Upper lobe of left lung (tissue), 6 donors: ENCODE data around the gene APCDD1. TPM values are rescaled to one million over a fixed set of nuclear protein-coding genes. Genes with fewer than 3 reads are reported as not detected.

Experiments used
- ATAC-seq, 2 donors: fragments of 200-7000 bp; cut with Tn5 transposase; one replicate each; pipeline ENCODE4 v1.9.1; 2022; ENCODE audit warnings: mild to moderate bottlenecking in 2 of 2, moderate library complexity in 2 of 2; ENCODE audit not compliant: low FRiP score in 2 of 2
- DNase-seq, 2 donors: peaks; one replicate each; pipeline ENCODE4 v3.0.0-alpha.2; 2019 to 2020
- H3K27ac ChIP-seq, 4 donors: fragments of 200-600 bp; sonication (generic); one replicate each; pipeline ENCODE4 v1.5.1; 2016 to 2019
- H3K27me3 ChIP-seq, 4 donors: fragments of 200-600 bp; sonication (generic); one replicate each; pipeline ENCODE4 v1.5.1; 2017 to 2019
- H3K36me3 ChIP-seq, 4 donors: fragments of 200-600 bp; sonication (generic); one replicate each; pipeline ENCODE4 v1.5.1; 2016 to 2019
- H3K4me1 ChIP-seq, 4 donors: fragments of 200-600 bp; sonication (generic); one replicate each; pipeline ENCODE4 v1.5.1; 2018 to 2019
- H3K4me3 ChIP-seq, 4 donors: fragments of 200-600 bp; sonication (generic); one replicate each; pipeline ENCODE4 v1.5.1; 2017 to 2019; ENCODE audit warnings: mild to moderate bottlenecking in 2 of 4, moderate library complexity in 1 of 4
- H3K9me3 ChIP-seq, 4 donors: fragments of 200-600 bp; sonication (generic); one replicate each; pipeline ENCODE4 v1.5.1; 2018 to 2019
- CTCF ChIP-seq, 6 experiments: fragments of 450-650 bp in 4 of 6; fragments of 200-600 bp in 2 of 6; sonication (generic) in 2 of 6; IDR thresholded peaks; one replicate each; pipeline ENCODE4 v1.5.1; 2016 to 2019; ENCODE audit warnings: antibody characterized with exemption in 6 of 6
- EP300 ChIP-seq, 4 donors: sonication (generic); formaldehyde crosslinking; IDR thresholded peaks; one replicate each; pipeline ENCODE4 v1.5.1; 2017; ENCODE audit warnings: antibody characterized with exemption in 4 of 4, control low read depth in 2 of 4
- POLR2A ChIP-seq, 4 donors: fragments of 450-650 bp; IDR thresholded peaks; one replicate each; pipeline ENCODE4 v1.5.1; 2016 to 2017; ENCODE audit warnings: antibody characterized with exemption in 4 of 4, mild to moderate bottlenecking in 2 of 4
- POLR2AphosphoS5 ChIP-seq, 2 donors: sonication (generic); formaldehyde crosslinking; IDR thresholded peaks; one replicate each; pipeline ENCODE4 v1.5.1; 2017; ENCODE audit warnings: antibody characterized with exemption in 2 of 2
- WGBS, 2 donors: methylation state at CpG; one replicate each; pipeline ENCODE4 v1.1.5; 2017 to 2018; 5-methylcytosine and 5-hydroxymethylcytosine counted together
- total RNA-seq, 6 donors: library from RNA; depleted of rRNA in 4 of 6; stranded (reverse); fragments of >200 nt in 4 of 6; gene quantifications; one replicate each; pipeline versions ENCODE4 v1.1.0 to v1.2.1, GENCODE V29; 2016 to 2021
- donor health status: DM: no; HTN: no; CAD: no; lungs with moderate emphysema.
- donor health status: DM: no; HTN: yes; CAD: no; lungs with severe emphysema.

Gene APCDD1
- total RNA-seq, 6 donors from 2014 or later = 8.4 to 40.4 (median 24.1) TPM

GRCh38 chr18:10424585-10425307 is 29.7 kb upstream of the APCDD1 start:
- no peak for DNase-seq
- Histone ChIP-seq H3K36me3 (no peaks in the 10 kb centered on the region), H3K4me1 (peaks cover 0 to 4% (median 3%) of the 10 kb centered on the region in 4 donors), H3K9me3 (no peaks in the 10 kb centered on the region), H3K27ac (peak overlapping the region in 1 of 4 donors; percentile 1), H3K27me3 (no peaks in the 10 kb centered on the region), H3K4me3 (no peak overlapping the region)
- 63 to 70% methylated on average over 7 of the region's 7 CpGs for WGBS, 2 donors
- ATAC-seq = peak in 1 of 2 donors; percentile 75
- TF ChIP-seq CTCF (IDR thresholded peaks at IDR 0.05) (no peak), EP300 (IDR thresholded peaks at IDR 0.05) (no peak), POLR2A (IDR thresholded peaks at IDR 0.05) (no peak), POLR2AphosphoS5 (IDR thresholded peaks at IDR 0.05) (no peak)

- peak in 1 of 2 donors; percentile 74 for ATAC-seq
Measured at GRCh38 chr18:10430677-10431076, 23.8 kb upstream of the APCDD1 start.

GRCh38 chr18:10431680-10432079 is 22.8 kb upstream of the APCDD1 start:
- H3K27ac ChIP-seq = no peak overlapping the region
- WGBS, 2 donors = 70 to 74% methylated on average over 2 of the region's 2 CpGs
- H3K36me3 ChIP-seq = no peaks in the 10 kb centered on the region
- H3K9me3 ChIP-seq = no peaks in the 10 kb centered on the region
- DNase-seq = no peak
- ATAC-seq = no peak
- H3K4me1 ChIP-seq = no peaks in the 10 kb centered on the region
- no peak overlapping the region for H3K4me3 ChIP-seq
- H3K27me3 ChIP-seq = no peaks in the 10 kb centered on the region
- no peak for TF ChIP-seq POLR2A (IDR thresholded peaks at IDR 0.05)

More at GRCh38 chr18:10430677-10431076, 23.8 kb upstream of the APCDD1 start:
- Histone ChIP-seq H3K4me1 (no peaks in the 10 kb centered on the region), H3K9me3 (no peaks in the 10 kb centered on the region), H3K4me3 (no peak overlapping the region), H3K27me3 (no peaks in the 10 kb centered on the region), H3K27ac (no peak overlapping the region), H3K36me3 (no peaks in the 10 kb centered on the region)
- DNase-seq = no peak
- WGBS, 2 donors = 42 to 50% methylated on average over 4 of the region's 4 CpGs
- no peak for TF ChIP-seq POLR2A (IDR thresholded peaks at IDR 0.05)

- no peaks in the 10 kb centered on the region for H3K4me1 ChIP-seq
- WGBS, 2 donors = 74 to 78% methylated on average over 7 of the region's 7 CpGs
- no peak overlapping the region for H3K4me3 ChIP-seq
- no peaks in the 10 kb centered on the region for H3K36me3 ChIP-seq
- H3K9me3 ChIP-seq = no peaks in the 10 kb centered on the region
- H3K27ac ChIP-seq = no peak overlapping the region
- H3K27me3 ChIP-seq = no peaks in the 10 kb centered on the region
- TF ChIP-seq POLR2AphosphoS5 (IDR thresholded peaks at IDR 0.05) (no peak), POLR2A (IDR thresholded peaks at IDR 0.05) (no peak), CTCF (IDR thresholded peaks at IDR 0.05) (no peak), EP300 (IDR thresholded peaks at IDR 0.05) (no peak)
- DNase-seq (peak in 1 of 2 donors; percentile 59), ATAC-seq (peak in 1 of 2 donors; percentile 33)
Measured at GRCh38 chr18:10432781-10433180, 21.7 kb upstream of the APCDD1 start.

- DNase-seq (no peak), ATAC-seq (no peak)
- TF ChIP-seq POLR2A (IDR thresholded peaks at IDR 0.05) (no peak), EP300 (IDR thresholded peaks at IDR 0.05) (no peak), POLR2AphosphoS5 (IDR thresholded peaks at IDR 0.05) (no peak), CTCF (IDR thresholded peaks at IDR 0.05) (no peak)
- 96 to 99% methylated on average over 3 of the region's 3 CpGs for WGBS, 2 donors
- H3K27me3 ChIP-seq = no peaks in the 10 kb centered on the region
- H3K9me3 ChIP-seq = no peaks in the 10 kb centered on the region
- peaks cover 0 to 8% (median 1%) of the 10 kb centered on the region in 4 donors for H3K4me1 ChIP-seq
- H3K4me3 ChIP-seq = no peak overlapping the region
- H3K36me3 ChIP-seq = no peaks in the 10 kb centered on the region
- no peak overlapping the region for H3K27ac ChIP-seq
Measured at GRCh38 chr18:10436160-10436559, 18.3 kb upstream of the APCDD1 start.

- Histone ChIP-seq H3K27me3 (no peaks in the 10 kb centered on the region), H3K36me3 (no peaks in the 10 kb centered on the region), H3K4me3 (no peak overlapping the region), H3K4me1 (peaks cover 0 to 12% (median 4%) of the 10 kb centered on the region in 4 donors), H3K9me3 (no peaks in the 10 kb centered on the region), H3K27ac (no peak overlapping the region)
- DNase-seq (no peak), ATAC-seq (no peak)
- TF ChIP-seq EP300 (IDR thresholded peaks at IDR 0.05) (no peak), CTCF (IDR thresholded peaks at IDR 0.05) (peak in 1 of 6 experiments; percentile 49)
Measured at GRCh38 chr18:10437837-10438236, 16.6 kb upstream of the APCDD1 start.
